Activated T-helper 17 cell treated with anti-CD3 and anti-CD28 coated beads, Interleukin-2, amount 50 U/mL, for 72 hours (primary cell): Measurements from ENCODE around the gene PLXDC1. TPM values are rescaled to one million over a fixed set of nuclear protein-coding genes. Genes with fewer than 3 reads are reported as not detected.
A peak's percentile ranks its signal among the peaks of the same experiment; 100 is the strongest.

Source experiments
- ATAC-seq: fragments of 150-1000 bp; cut with Tn5 transposase; replicated peaks from 2 replicates; pipeline ENCODE4 v1.10.0; 2021; ENCODE audit warnings: mild to moderate bottlenecking, moderate library complexity
- H3K27ac Mint-ChIP-seq: one replicate; pipeline ENCODE4 v1.8.0; 2022; ENCODE audit warnings: mixed read lengths
- H3K27me3 Mint-ChIP-seq: one replicate; pipeline ENCODE4 v1.8.0; 2022; ENCODE audit warnings: mixed read lengths
- H3K36me3 Mint-ChIP-seq: one replicate; pipeline ENCODE4 v1.8.0; 2022; ENCODE audit warnings: low read depth, mild to moderate bottlenecking, mixed read lengths
- H3K4me1 Mint-ChIP-seq: one replicate; pipeline ENCODE4 v1.8.0; 2022; ENCODE audit warnings: mixed read lengths
- H3K4me3 Mint-ChIP-seq: one replicate; pipeline ENCODE4 v1.8.0; 2022; ENCODE audit warnings: mild to moderate bottlenecking, mixed read lengths
- H3K9me3 Mint-ChIP-seq: one replicate; pipeline ENCODE4 v1.8.0; 2022; ENCODE audit warnings: mixed read lengths
- total RNA-seq, 2 donors: library from RNA; stranded (reverse); gene quantifications; one replicate each; pipeline ENCODE4 v1.2.3, GENCODE V29; 2022

Gene PLXDC1
- total RNA-seq: 1 to 10 TPM in 1 of 2 donors, under 1 TPM in 1; 0.41 to 2.1 TPM

- ATAC-seq: no peak
- H3K4me1 Mint-ChIP-seq: peaks cover 31% of the 10 kb centered on the region
- H3K36me3 Mint-ChIP-seq: peaks cover 24% of the 10 kb centered on the region
- no peaks in the 10 kb centered on the region for H3K9me3 Mint-ChIP-seq
- H3K27me3 Mint-ChIP-seq: peaks cover 5% of the 10 kb centered on the region
- H3K27ac Mint-ChIP-seq: peak within 1 kb of the TSS; percentile 100
- peak within 1 kb of the TSS; percentile 100 for H3K4me3 Mint-ChIP-seq
Measured at GRCh38 chr17:39151150-39151942, at the start of gene PLXDC1. PLXDC1 (minus strand) TSS chr17:39151637; CDS start chr17:39151437, 200 bp downstream.

GRCh38 chr17:39200957-39201510, 49.6 kb upstream of the PLXDC1 start:
- Mint-ChIP-seq H3K27ac (peak overlapping the region; percentile 98), H3K36me3 (peaks cover 56% of the 10 kb centered on the region), H3K9me3 (no peaks in the 10 kb centered on the region), H3K27me3 (no peaks in the 10 kb centered on the region), H3K4me3 (peak overlapping the region; percentile 83), H3K4me1 (peaks cover 13% of the 10 kb centered on the region)
- no peak for ATAC-seq

DNA sequence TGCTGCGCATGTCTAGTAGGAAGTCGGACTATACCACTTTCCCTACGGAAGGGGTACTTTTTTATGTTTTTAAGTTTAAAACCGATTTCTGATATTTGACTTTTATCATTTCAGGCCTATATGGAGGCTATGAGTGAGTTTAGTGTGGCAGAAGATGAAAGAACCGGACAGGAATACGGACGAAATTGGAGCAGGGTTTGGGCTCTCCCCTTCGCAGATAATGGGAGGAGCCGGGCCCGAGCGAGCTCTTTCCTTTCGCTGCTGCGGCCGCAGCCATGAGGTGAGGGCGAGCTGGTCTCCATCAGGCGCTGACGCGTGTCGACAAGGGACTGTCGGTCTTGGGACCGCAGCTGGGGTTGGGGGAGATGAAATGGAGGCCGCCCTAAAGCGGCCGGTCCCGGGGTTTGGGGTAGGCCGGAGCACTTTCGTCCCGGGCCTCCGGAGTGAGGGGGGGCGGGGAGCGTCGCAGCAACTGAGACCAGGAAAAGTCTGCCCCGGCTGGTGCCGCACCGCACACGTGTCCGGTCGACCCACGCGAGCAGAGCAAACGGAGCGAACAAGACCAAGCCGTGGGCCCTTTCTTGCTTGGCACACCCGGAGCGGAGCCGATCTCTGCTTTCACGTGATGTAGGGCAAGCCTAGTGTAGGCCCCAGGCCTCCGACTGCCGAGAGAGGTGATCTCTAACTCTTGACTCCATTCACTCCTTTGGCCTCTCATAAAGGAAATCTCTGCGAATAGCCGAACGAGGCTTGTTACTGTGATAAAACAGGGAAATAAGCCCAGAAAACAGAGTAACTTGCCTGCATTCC, 48.8 kb upstream of the PLXDC1 start, which contains the start of gene RPL19:
RPL19 (plus strand) TSS at position 214 of the 810 bp plus-strand sequence; CDS start at position 276, 62 bp downstream.
- Mint-ChIP-seq H3K9me3 (no peaks in the 10 kb centered on the region), H3K4me3 (peak within 1 kb of the TSS; percentile 83), H3K27me3 (no peaks in the 10 kb centered on the region), H3K36me3 (peaks cover 56% of the 10 kb centered on the region), H3K27ac (peak within 1 kb of the TSS; percentile 98), H3K4me1 (peaks cover 13% of the 10 kb centered on the region)
- peak; percentile 73 for ATAC-seq

DNA sequence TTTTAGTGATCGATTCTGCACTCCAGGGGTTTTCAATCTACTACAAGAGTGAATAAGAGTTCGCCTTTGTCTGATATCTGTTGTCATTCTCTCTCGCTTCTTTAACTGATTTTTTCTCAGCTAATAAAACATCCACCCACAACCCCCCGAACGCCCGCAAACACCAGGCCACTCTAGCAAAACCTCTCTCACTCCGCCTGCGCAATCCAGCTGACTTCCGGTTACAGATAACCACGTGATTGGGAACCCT, 48.3 kb upstream of the PLXDC1 start:
- no peaks in the 10 kb centered on the region for H3K9me3 Mint-ChIP-seq
- H3K4me1 Mint-ChIP-seq: peaks cover 13% of the 10 kb centered on the region
- no peaks in the 10 kb centered on the region for H3K27me3 Mint-ChIP-seq
- peak overlapping the region; percentile 98 for H3K27ac Mint-ChIP-seq
- peaks cover 51% of the 10 kb centered on the region for H3K36me3 Mint-ChIP-seq
- peak overlapping the region; percentile 83 for H3K4me3 Mint-ChIP-seq
- peak; percentile 70 for ATAC-seq

- Mint-ChIP-seq H3K9me3 (no peaks in the 10 kb centered on the region), H3K4me3 (peak overlapping the region; percentile 83), H3K27ac (no peak overlapping the region), H3K4me1 (peaks cover 14% of the 10 kb centered on the region), H3K36me3 (peaks cover 45% of the 10 kb centered on the region), H3K27me3 (no peaks in the 10 kb centered on the region)
- ATAC-seq: no peak
Measured at GRCh38 chr17:39198186-39198566, 46.7 kb upstream of the PLXDC1 start.

DNA sequence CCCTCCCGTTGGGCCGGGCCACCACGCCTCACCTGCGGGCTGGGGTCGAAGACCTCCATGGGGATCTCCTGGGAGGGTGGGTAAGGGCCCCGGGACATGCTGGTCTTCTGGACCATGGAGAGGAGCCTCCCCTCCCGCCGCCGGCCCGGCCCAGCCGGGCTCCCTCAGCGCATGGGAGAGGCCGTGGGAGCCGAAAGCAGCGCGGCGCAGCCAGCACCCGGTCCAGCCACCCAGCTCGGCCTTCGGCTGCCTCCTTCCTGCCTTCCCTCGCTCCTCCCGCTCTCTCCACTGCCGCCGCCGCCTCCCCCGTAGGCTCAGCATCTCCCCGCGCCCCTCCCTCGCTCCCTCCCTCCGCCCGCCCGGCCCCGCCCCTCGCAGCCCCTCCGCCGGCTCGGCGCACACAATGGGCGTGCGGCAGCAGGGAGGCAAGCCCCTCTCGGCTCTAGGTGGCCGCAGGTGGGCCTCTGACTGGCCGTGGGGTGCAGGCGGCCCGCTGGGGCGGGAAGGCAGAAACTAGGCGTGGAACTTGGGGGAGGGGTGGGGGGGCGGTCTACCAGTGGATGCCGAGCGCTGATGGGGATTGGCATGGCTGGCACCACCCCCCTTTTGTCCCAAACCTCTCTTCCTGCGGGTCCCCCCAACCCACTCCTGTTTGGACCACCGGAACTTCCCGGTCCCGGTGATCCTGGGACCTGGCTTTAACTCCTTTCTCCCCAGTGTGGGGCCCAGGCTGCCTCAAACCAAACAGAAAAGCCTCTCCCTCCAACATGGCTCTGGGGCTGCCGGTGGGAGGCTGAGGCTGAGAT, 46.1 kb upstream of the PLXDC1 start, which contains the start of gene CACNB1:
CACNB1 (minus strand) TSS at position 290 of the 806 bp plus-strand sequence; CDS start at position 116, 174 bp downstream.
- H3K4me3 Mint-ChIP-seq: peak within 1 kb of the TSS; percentile 83
- ATAC-seq: peak; percentile 73
- no peaks in the 10 kb centered on the region for H3K9me3 Mint-ChIP-seq
- H3K36me3 Mint-ChIP-seq: peaks cover 41% of the 10 kb centered on the region
- H3K4me1 Mint-ChIP-seq: peaks cover 10% of the 10 kb centered on the region
- no peaks in the 10 kb centered on the region for H3K27me3 Mint-ChIP-seq
- peak within 1 kb of the TSS; percentile 70 for H3K27ac Mint-ChIP-seq

DNA sequence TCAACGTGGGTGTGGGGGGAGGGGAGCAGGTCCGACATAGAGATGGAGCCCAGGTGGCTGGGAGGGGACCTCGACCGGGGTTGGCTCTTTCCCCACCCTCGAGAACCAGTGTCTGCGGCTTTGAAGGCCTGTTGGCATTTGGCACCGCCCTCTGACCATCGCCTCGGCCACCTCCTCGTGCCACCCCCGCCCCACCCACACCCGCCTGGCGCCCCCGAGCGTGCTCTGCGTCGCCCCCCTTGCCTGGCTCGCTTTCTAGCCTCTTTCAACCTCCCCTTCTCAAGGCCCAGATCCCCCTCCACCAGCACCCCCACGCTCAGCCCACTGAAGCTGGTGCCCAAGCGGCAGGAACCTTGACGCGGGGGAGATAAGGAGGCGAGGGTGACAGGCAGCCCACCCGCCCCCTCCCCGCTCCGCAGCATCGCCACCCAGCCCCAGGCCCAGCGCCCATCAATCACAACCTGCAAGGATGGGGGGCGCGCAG, 45.4 kb upstream of the PLXDC1 start:
- Mint-ChIP-seq H3K4me1 (peaks cover 4% of the 10 kb centered on the region), H3K36me3 (peaks cover 40% of the 10 kb centered on the region), H3K27ac (peak overlapping the region; percentile 70), H3K4me3 (peak overlapping the region; percentile 83), H3K9me3 (no peaks in the 10 kb centered on the region), H3K27me3 (no peaks in the 10 kb centered on the region)
- ATAC-seq: no peak

- no peaks in the 10 kb centered on the region for H3K9me3 Mint-ChIP-seq
- H3K27me3 Mint-ChIP-seq: no peaks in the 10 kb centered on the region
- ATAC-seq: no peak
- H3K4me3 Mint-ChIP-seq: peak overlapping the region; percentile 83
- H3K36me3 Mint-ChIP-seq: peaks cover 39% of the 10 kb centered on the region
- peak overlapping the region; percentile 70 for H3K27ac Mint-ChIP-seq
- peaks cover 4% of the 10 kb centered on the region for H3K4me1 Mint-ChIP-seq
Measured at GRCh38 chr17:39196241-39196807, 44.9 kb upstream of the PLXDC1 start.

DNA sequence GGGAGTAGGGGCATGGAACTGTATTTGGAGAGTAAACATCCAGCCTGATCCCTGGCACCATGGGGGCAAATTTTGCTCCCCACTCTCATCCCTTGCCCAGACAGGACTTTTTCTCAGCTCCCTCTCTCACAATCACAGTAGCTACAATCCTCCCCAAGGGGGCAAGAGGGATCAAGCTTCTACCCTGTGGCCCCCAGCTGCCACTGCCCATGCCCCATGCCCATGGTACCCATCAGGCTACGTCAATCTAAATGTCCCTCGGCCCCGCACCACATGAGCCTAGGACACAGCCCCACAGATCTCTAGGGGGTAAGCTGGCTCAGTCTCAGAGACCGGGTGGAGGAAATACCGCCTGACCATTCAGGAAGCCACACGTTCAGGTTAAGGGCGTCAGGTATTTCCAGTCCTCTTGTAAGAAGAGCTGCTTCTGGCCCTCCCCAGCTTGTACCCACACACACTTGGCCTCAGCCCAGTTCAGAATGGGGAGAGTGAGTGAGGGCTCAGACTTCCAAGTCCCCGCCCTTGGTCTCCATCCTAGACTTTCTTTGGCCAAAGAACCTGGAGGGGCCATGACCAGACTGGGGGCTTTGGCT, 44.2 kb upstream of the PLXDC1 start:
- Mint-ChIP-seq H3K36me3 (peaks cover 38% of the 10 kb centered on the region), H3K9me3 (no peaks in the 10 kb centered on the region), H3K4me1 (peaks cover 4% of the 10 kb centered on the region), H3K27ac (peak overlapping the region; percentile 70), H3K4me3 (peak overlapping the region; percentile 83), H3K27me3 (no peaks in the 10 kb centered on the region)
- no peak for ATAC-seq

GRCh38 chr17:39194985-39195524, 43.6 kb upstream of the PLXDC1 start:
- Mint-ChIP-seq H3K27me3 (no peaks in the 10 kb centered on the region), H3K27ac (peak overlapping the region; percentile 32), H3K4me3 (peak overlapping the region; percentile 83), H3K4me1 (peaks cover 4% of the 10 kb centered on the region), H3K36me3 (peaks cover 37% of the 10 kb centered on the region), H3K9me3 (no peaks in the 10 kb centered on the region)
- no peak for ATAC-seq

DNA sequence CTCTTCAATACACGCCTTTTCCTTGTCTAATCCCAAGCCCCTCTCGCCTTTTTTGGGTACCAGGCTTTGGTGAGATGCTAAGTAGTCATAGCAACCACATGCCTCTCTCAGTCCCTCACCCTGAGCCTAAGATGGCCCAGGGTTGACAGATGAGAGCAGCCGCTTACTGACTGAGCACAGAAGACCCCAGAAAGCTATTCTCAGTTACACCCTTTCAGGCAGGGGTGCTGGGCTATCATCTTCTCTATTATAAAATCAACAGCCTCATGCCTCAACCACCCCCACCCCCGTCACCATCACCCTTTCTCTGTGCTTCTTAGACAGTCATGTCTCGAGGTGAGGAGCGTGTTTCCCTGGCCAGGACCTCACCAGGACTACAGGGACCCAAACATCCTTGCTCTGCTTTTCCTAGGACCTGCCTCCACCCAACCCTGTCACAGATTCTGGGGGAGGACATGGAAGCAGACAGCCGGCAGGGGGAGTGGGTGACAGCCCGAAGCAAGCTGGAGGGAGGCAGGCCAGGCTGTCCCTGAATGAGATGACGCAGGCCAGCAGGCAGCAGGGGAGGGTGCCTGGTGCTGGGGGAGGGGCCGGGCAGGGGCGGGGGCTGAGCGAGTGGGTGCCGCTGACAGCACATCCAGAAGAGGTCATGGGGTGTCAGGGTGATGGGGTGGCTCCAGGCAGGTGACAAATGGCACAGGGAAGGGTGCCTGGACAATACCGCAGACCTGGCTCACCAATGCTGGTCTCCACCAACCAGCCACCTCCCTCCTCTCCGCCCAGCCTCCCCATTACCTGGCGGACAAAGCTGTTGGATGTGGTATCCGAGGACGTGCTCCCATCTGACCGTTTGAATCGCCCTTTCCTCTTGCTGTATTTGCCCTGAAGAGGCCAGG, 42.9 kb upstream of the PLXDC1 start:
- Mint-ChIP-seq H3K27me3 (no peaks in the 10 kb centered on the region), H3K4me1 (peaks cover 4% of the 10 kb centered on the region), H3K4me3 (no peak overlapping the region), H3K36me3 (peaks cover 33% of the 10 kb centered on the region), H3K9me3 (no peaks in the 10 kb centered on the region), H3K27ac (peak overlapping the region; percentile 51)
- no peak for ATAC-seq

- Mint-ChIP-seq H3K4me1 (peaks cover 4% of the 10 kb centered on the region), H3K4me3 (no peak overlapping the region), H3K9me3 (no peaks in the 10 kb centered on the region), H3K27me3 (no peaks in the 10 kb centered on the region), H3K27ac (no peak overlapping the region), H3K36me3 (peaks cover 41% of the 10 kb centered on the region)
- no peak for ATAC-seq
Measured at GRCh38 chr17:39193346-39193745, 41.9 kb upstream of the PLXDC1 start.
